ENCODE measurements around the gene CASKIN1.
"Not testable (repeated sequence)": the region's sequence is repeated elsewhere in the genome, so short reads cannot be mapped to it uniquely, and the experiment has no call there.

- not testable (repeated sequence) for TF ChIP-seq EP300, POLR2AphosphoS5 (IDR thresholded peaks at IDR 0.05)
Measured at GRCh38 chr16:2133797-2134196, 62.6 kb downstream of the CASKIN1 start.

All from stomach (tissue), 4 donors.